Heart left ventricle (tissue), 16 donors: ENCODE data around the gene ANKRD40. TPM values are rescaled to one million over a fixed set of nuclear protein-coding genes. Genes with fewer than 3 reads are reported as not detected.

Source experiments
- ATAC-seq, 4 donors: fragments of 200-7000 bp; cut with Tn5 transposase; one replicate each; pipeline ENCODE4 v1.9.1; 2020 to 2022; ENCODE audit warnings: moderate library complexity in 4 of 4, mild to moderate bottlenecking in 3 of 4, moderate number of reproducible peaks in 1 of 4
- DNase-seq, 5 donors: peaks; one replicate each; pipeline ENCODE4 v3.0.0-alpha.2; 2020
- H3K27ac ChIP-seq, 12 donors: fragments of 200-600 bp; sonication (generic) in 4 of 12; one replicate each; pipeline versions ENCODE4 v1.5.0 to v1.8.0; 2016 to 2022; ENCODE audit warnings: mild to moderate bottlenecking in 2 of 12
- H3K27me3 ChIP-seq, 9 donors: fragments of 200-600 bp; sonication (generic) in 2 of 9; one replicate each; pipeline versions ENCODE4 v1.5.1 to v1.8.0; 2016 to 2022; ENCODE audit warnings: mild to moderate bottlenecking in 3 of 9
- H3K36me3 ChIP-seq, 9 donors: fragments of 200-600 bp; sonication (generic) in 2 of 9; one replicate each; pipeline versions ENCODE4 v1.5.0 to v1.8.0; 2018 to 2022; ENCODE audit warnings: mild to moderate bottlenecking in 2 of 9
- H3K4me1 ChIP-seq, 12 donors: fragments of 200-600 bp; sonication (generic) in 4 of 12; one replicate each; pipeline versions ENCODE4 v1.5.0 to v1.8.0; 2016 to 2022; ENCODE audit warnings: mild to moderate bottlenecking in 3 of 12
- H3K4me3 ChIP-seq, 12 donors: fragments of 200-600 bp; sonication (generic) in 4 of 12; one replicate each; pipeline versions ENCODE4 v1.5.0 to v1.8.0; 2017 to 2022; ENCODE audit warnings: mild to moderate bottlenecking in 9 of 12, moderate library complexity in 4 of 12
- H3K9me3 ChIP-seq, 12 donors: fragments of 200-600 bp; sonication (generic) in 4 of 12; one replicate each; pipeline versions ENCODE4 v1.5.0 to v1.8.0; 2016 to 2022; ENCODE audit warnings: mild to moderate bottlenecking in 1 of 12
- CTCF ChIP-seq, 12 donors: fragments of 200-600 bp; sonication (generic) in 4 of 12; IDR thresholded peaks; one replicate each; pipeline versions ENCODE4 v1.5.0 to v1.8.0; 2018 to 2022; ENCODE audit warnings: antibody characterized with exemption in 12 of 12, mild to moderate bottlenecking in 5 of 12
- POLR2A ChIP-seq, 2 donors: fragments of 450-650 bp; IDR thresholded peaks; one replicate each; pipeline ENCODE4 v1.6.1; 2017; ENCODE audit warnings: antibody characterized with exemption in 2 of 2, mild to moderate bottlenecking in 2 of 2, moderate library complexity in 2 of 2
- WGBS, 4 donors: extraction: QIAGEN DNeasy Blood & Tissue Kit in 2 of 4; methylation state at CpG; one replicate each; pipeline versions ENCODE4 v1.1.5 to v1.1.7; 2013 to 2018; 5-methylcytosine and 5-hydroxymethylcytosine counted together
- intact Hi-C, 10 donors: fragments of 100-400 bp; cut with DNase I; formaldehyde crosslinking; loops; one replicate each; pipeline versions ENCODE4 v1.11.1 to v1.14.2; 2022
- polyA plus RNA-seq, 2 donors: library from polyadenylated mRNA; stranded (reverse); fragments of 200-250 nt; gene quantifications; one replicate each; pipeline ENCODE4 v1.2.3, GENCODE V29; 2013
- total RNA-seq, 9 donors: library from RNA; depleted of rRNA in 2 of 9; stranded (reverse); fragments of >200 nt in 2 of 9; fragmentation: NEBNext Ultra II Directional in 3 of 9; extraction: Animal tissue kit (Norgen Biotek cat#: 25700) in 3 of 9; gene quantifications; one replicate each; pipeline versions ENCODE4 v1.1.0 to v1.2.4, GENCODE V29; 2016 to 2023
- donor health status: ischemic (EF 13 %, LVEDD 7.1; RV severe dilation, severe dysfunction).
- donor health status: healthy with polysubstance abuse.
- donor health status: DM: no; HTN: yes; CAD: no.
- donor health status: DM: no; HTN: no; CAD: no.
- donor health status: ischemic (EF 25% LVEDD 6.9; RV normal size, moderate dysfunction).
- donor health status: ischemic (EF 25% LVEDD 5.7; RV mildly dilated, moderate dysfunction).
- donor health status: healthy.
- donor health status: DM: yes; HTN: yes; CAD: no.
- donor health status: ischemic (EF 35%, LVEDD 5.7; RV mildly dilated, moderate dysfunction).
- donor health status: nonischemic (EF 11% LVEDD 7.7; RV severe dilation, severe dysfunction).
- donor health status: DM: yes; HTN: yes; CAD: no.
- donor health status: PGD.
- donor health status: ischemic (EF 29% LVEDD 5.4; RV normal size, mild dysfunction).
- donor health status: nonischemic (EF 23%, LVEDD 6.1; RV moderate dilation, normal function).

The ANKRD40 gene
- total and polyA plus RNA-seq, 11 donors = 22.2 to 55.4 (median 47.2) TPM

GRCh38 chr17:50719924-50720794 is 12.4 kb upstream of the ANKRD40 start:
- WGBS, 4 donors = 0% methylated on average over 25 of the region's 25 CpGs
- no peak for DNase-seq

GRCh38 chr17:50719144-50719923 is 11.6 kb upstream of the ANKRD40 start, which contains the start of gene LUC7L3:
LUC7L3 (plus strand) TSS chr17:50719603; CDS start chr17:50719733, 130 bp downstream.
- intact Hi-C loops = no loop called here
- TF ChIP-seq POLR2A (IDR thresholded peaks at IDR 0.05) (peak in 1 of 2 donors; percentile 73), CTCF (IDR thresholded peaks at IDR 0.05) (no peak)
- peaks cover 8 to 51% (median 39%) of the 10 kb centered on the region in 12 donors for H3K4me1 ChIP-seq

More at GRCh38 chr17:50719924-50720794, 12.4 kb upstream of the ANKRD40 start:
- peak overlapping the region; percentile 90 to 99 (median 96) for H3K27ac ChIP-seq
- intact Hi-C loops = no loop called here
- H3K36me3 ChIP-seq = no peaks in the 10 kb centered on the region
- peaks cover 8 to 52% (median 41%) of the 10 kb centered on the region in 12 donors for H3K4me1 ChIP-seq
- no peak for ATAC-seq
- H3K4me3 ChIP-seq = peak overlapping the region; percentile 62 to 99 (median 78)
- no peak for TF ChIP-seq POLR2A (IDR thresholded peaks at IDR 0.05)
- TF ChIP-seq CTCF (IDR thresholded peaks at IDR 0.05) = no peak
- no peaks in the 10 kb centered on the region for H3K9me3 ChIP-seq
- no peaks in the 10 kb centered on the region for H3K27me3 ChIP-seq

GRCh38 chr17:50715471-50715870 is 7.8 kb upstream of the ANKRD40 start:
- no peak overlapping the region for H3K27ac ChIP-seq
- no peaks in the 10 kb centered on the region for H3K9me3 ChIP-seq
- DNase-seq = no peak
- H3K27me3 ChIP-seq = no peaks in the 10 kb centered on the region
- H3K4me1 ChIP-seq = peaks cover 0 to 15% (median 5%) of the 10 kb centered on the region in 12 donors
- ATAC-seq = no peak
- intact Hi-C loops = no loop called here
- no peak for TF ChIP-seq POLR2A (IDR thresholded peaks at IDR 0.05)
- no peak for TF ChIP-seq CTCF (IDR thresholded peaks at IDR 0.05)
- H3K36me3 ChIP-seq = no peaks in the 10 kb centered on the region
- WGBS, 4 donors = 84 to 92% (median 86%) methylated on average over 3 of the region's 3 CpGs
- H3K4me3 ChIP-seq = no peak overlapping the region

More at GRCh38 chr17:50719144-50719923, 11.6 kb upstream of the ANKRD40 start, which contains the start of gene LUC7L3:
- Histone ChIP-seq H3K36me3 (no peaks in the 10 kb centered on the region), H3K27ac (peak within 1 kb of the TSS; percentile 90 to 99 (median 96)), H3K4me3 (peak within 1 kb of the TSS; percentile 62 to 99 (median 78)), H3K9me3 (no peaks in the 10 kb centered on the region), H3K27me3 (no peaks in the 10 kb centered on the region)
- WGBS, 4 donors = 2 to 3% (median 2%) methylated on average over 43 to 76 of the region's 76 CpGs
- DNase-seq = peak; percentile 95 to 97 (median 96)
- ATAC-seq = peak; percentile 92 to 99 (median 98)

GRCh38 chr17:50712641-50713040 is 4.9 kb upstream of the ANKRD40 start:
- TF ChIP-seq CTCF (IDR thresholded peaks at IDR 0.05) = no peak
- no peak for TF ChIP-seq POLR2A (IDR thresholded peaks at IDR 0.05)
- Histone ChIP-seq H3K27ac (no peak overlapping the region), H3K4me3 (no peak overlapping the region), H3K36me3 (no peaks in the 10 kb centered on the region), H3K4me1 (peaks cover 0 to 41% (median 17%) of the 10 kb centered on the region in 12 donors), H3K27me3 (no peaks in the 10 kb centered on the region), H3K9me3 (no peaks in the 10 kb centered on the region)
- WGBS, 4 donors = 77 to 80% (median 79%) methylated on average over 9 of the region's 9 CpGs
- intact Hi-C loops = no loop called here
- no peak for ATAC-seq
- no peak for DNase-seq
